HG03025 (cell line): ENCODE results near the gene INPP5K.
"Not testable (repeated sequence)": the region's sequence is repeated elsewhere in the genome, so short reads cannot be mapped to it uniquely, and the experiment has no call there.

Experiments
- ATAC-seq: cut with Tn5 transposase; IDR thresholded peaks from one replicate; pipeline ENCODE4 v1.9.1; 2021; ENCODE audit warnings: mild to moderate bottlenecking, moderate library complexity; ENCODE audit not compliant: unreplicated experiment, low FRiP score

Gene INPP5K

DNA sequence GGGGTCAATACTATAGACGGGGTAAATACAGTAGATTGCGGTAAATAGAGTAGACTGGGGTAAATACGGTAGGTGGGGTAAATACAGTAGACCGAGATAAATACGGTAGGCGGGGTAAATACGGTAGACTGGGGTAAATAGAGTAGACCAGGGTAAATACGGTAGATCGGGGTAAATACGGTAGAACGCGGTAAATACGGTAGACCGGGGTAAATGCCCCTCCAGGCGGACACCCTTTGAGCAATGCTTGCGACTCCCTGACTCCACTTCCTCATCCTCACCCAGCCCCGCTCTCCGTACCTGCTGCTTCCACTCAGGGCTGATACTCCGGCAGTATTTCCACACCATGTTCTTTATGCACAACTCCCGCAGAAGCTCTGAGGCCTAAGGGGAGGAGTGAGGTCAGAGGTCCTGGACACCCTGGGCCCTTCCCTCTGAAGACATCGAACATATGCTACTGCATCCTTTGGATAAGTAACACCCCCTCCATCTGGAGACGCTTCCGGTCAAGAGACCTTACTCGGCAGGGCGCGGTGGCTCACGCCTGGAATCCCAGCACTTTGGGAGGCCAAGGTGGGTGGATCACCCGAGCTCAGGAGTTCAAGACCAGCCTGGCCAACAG, 47.1 kb downstream of the INPP5K start:
- no peak for ATAC-seq

DNA sequence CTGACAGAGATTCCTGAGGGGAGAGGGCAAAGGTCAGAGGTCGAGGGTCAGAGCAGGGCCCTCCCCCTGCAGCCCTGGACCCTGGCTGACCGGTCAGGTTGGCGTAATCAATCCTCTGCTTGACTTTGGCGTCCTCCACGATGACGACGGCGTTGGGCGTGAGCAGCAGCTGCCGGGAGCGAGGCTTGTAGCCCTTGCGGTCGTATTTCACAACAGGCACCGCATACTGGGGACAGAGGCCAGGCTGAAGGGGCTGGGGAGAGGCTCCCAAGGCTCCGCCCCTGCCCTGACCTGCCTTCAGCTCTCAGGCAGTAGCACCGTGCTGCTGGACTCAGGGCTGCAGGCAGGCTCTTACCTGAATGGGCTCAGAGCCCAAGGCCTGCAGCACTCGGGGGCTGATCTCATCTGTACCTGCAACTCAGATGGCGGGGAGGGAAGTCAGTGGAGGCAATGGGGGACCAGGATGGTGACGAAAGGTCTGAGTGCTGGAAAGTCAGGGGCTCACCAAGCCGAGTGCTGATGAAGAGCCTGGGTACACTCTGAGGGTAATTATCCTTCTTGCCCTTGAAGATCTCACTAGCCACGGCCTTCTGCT, 48.4 kb downstream of the INPP5K start:
- no peak for ATAC-seq

DNA sequence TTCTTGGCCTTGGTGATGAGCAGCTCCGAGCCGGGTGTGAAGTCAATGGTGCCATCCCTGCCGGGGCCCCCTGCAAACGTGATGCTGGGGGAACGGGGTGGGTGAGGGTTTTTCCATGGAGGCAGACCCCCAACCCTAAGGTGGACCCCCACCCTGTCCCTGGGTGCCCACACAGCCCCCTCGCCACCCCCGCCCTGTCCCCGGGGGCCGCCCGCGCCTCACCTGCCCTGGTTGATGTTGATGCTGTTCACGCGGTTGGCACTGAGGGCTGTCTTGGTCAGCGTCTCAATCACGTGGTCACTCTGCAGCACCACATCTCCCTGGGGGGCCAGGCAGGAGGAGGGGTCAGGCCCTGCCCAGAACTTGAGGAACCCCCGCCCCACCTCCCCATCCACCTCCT, 49.2 kb downstream of the INPP5K start:
- no peak for ATAC-seq

DNA sequence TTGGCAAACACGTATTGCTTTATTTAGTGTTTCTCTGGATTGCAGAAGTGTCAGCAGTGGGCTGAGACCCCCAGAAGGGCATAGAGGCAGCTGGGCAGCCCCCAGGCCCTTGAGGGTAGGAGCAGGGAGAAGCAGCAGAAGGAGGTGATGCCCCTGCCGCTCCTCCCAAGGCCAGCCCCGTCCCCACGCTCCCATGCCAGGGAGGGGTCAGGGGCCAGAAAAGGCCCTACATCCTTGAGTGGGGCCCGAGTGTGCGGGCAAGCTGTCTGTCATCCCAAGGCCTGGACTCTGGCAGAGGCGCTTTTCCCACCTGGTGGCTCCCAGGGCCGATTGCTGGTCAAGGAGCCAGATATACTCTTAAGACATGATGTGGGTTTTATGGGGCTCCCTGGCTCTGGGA, 52.2 kb downstream of the INPP5K start:
- no peak for ATAC-seq

DNA sequence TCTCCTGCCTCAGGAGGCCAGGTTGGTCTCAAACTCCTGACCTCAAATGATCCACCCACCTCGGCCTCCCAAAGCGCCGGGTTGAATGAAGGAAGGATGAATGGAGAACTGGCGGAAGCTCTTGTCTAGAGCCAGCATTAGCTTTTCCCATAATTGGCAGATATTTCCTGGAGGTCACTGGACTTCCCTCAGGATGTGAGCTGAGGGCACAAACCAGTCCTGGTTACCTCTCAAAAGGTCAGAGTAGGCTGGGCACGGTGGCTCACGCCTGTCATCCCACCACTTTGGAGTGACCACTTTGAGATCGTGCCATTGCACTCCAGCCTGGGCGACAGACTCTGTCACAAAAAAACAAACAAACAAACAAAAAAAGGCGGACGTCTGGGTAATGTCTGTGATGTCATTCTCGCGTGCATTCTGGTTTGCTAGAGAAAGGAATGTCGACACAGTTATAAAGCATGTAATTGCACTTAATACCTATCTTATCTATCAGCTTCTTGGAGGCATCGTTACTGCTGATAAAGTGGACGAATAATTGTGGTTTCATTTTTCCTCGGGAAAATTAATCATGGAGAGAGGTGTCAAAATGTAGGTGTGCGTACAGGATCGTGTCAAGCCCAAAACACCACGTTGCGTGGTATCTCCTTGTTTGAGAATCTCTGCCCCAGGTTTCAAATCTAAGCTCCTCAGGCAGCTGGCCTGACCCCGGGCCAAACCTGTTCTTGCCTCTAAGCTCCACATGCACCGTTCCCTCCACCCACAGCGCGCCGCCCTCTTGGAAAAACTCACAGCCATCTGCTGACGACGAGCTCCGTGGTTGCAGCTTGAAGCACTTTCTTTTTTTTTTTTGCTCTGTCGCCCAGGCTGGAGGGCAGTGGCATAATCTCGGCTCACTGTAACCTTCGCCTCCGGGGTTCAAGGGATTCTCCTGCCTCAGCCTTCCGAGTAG, 54.0 kb downstream of the INPP5K start:
- no peak for ATAC-seq

DNA sequence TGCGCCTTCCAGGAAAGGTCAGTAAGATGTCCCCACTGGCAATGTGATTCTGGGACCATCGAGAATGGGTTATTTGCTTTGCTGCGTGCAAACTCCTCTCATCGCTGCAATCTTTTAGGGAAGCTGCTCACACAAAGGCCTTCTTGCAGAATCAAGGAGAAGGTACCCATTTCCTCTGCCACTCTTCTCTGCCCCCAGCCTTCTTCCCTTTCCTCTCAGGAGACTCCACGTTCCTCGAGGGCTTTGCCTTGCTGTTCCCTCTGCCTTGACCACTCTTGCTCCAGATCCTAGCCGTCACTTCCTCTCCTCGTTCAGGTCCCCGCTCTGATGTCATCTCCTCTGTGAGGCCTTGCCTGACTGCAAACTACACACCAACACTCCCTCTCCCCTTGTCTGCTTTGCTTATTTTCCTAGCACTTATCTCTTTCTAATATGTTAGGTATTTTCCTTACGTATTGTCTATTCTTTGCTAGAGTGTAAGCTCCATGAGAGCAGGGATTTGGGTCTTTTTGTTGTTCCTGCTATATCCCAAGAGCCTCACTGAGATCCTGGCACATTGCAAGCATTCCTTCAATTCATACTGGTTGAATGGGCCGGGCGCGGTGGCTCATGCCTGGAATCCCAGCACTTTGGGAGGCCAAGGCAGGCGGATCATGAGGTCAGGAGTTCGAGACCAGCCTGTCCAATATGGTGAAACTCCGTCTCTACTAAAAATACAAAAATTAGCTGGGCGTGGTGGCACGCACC, 55.0 kb downstream of the INPP5K start:
- ATAC-seq: no peak

DNA sequence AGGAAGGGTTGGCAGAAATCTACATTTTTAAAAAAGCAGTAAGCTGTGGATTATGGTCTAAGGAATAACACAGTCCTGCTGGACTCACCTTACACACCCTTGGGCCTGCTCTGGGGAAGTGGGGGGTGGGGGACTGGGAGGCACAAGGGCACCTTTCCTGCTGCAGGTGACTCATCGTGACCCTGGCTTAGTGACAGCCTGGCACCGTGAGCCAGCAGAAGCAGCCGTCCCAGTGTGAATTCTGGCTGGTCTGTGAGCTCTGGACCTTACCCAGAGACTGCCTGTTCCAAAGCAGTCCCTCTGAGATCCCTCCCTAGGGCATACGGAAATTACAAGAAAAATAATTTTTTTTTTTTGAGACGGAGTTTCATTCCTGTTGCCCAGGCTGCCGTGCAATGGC, 56.2 kb downstream of the INPP5K start:
- ATAC-seq: no peak

DNA sequence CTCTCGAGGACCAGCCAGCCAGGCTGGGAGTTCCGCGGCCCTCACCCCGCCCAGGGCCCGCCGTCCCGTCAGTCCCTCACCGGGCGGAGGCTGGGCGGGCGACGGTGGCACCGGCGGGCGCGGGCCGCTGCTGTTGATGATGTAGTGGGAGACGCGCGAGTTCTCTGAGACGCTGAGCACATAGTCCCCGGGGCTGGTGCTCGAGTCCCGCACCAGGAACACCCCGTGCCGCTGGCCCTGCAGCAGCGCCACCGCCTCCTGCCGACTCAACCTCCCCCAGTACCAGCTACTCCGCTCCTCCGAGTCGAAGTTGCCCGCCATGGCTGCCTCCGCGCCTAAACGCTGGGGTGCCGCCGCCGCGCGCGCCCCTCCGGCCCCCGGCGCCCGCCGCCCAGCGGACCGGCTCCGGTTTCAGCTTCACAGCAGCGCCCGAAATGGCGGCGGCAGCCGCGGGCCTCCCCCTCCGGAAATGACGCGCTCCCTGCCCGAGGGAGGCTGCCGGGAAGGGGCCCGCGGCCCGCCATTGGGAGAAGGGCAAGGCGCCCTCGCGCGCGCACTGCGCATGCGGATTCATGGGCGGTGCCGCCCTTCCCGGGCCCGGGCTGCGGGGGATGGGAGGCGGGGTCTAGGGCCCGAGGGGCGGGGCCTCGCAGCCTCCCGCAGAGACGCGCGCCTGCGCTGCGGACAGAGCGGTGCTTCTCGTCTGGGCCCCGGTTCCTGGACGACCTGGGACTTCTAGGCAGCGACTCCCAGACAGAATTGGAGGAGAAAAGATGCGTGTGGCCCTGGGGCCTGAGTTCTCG, 60.4 kb downstream of the INPP5K start, which contains the start of gene CRK:
Gene CRK (minus strand): TSS at position 436 of the 803 bp plus-strand sequence. CDS start 115 bp downstream, at position 321.
- peak; percentile 73 for ATAC-seq

DNA sequence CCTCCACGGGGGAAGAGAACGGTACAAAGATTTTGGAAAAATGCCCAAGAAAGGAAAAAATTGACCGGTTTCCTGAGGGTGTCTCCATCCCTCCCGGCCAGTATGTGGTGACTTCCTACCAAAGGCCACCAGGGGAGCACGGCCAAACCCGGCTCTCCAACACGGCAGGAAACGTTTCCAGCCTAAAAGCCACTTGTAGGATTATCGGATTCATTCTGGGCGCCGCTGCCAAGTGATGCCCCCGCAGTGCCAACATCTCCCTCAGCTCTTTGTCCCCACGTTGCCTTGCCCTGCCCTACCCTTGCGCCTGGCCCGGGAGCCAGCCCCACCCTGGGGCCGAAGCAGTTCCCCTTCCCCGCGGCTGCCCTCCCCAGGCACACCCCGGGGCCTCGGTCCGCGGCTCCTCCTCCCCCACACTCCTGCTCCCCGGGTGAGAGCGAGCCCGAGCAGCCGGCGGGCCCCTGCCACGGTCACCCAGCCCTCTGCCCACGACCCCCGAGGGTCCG, 61.1 kb downstream of the INPP5K start:
- ATAC-seq: peak; percentile 22

DNA sequence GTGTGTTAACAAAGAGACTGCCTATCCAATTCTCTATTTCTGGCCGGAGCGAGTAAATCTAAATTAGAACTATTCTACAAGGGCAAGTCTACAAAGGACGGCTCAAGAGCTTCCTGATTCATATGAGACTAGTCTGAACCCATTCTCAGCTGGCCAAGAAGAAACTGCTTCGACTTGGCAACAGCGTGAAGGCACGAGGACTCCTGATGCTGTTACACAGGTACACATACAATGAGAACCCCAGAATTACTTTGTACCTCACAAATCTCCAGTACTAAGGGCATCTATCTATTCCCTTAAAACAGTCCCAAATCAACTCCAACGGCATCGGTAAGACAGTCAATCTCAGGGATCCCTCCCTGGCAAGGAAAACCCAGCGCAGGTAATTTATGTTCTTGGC, 61.9 kb downstream of the INPP5K start:
- no peak for ATAC-seq

DNA sequence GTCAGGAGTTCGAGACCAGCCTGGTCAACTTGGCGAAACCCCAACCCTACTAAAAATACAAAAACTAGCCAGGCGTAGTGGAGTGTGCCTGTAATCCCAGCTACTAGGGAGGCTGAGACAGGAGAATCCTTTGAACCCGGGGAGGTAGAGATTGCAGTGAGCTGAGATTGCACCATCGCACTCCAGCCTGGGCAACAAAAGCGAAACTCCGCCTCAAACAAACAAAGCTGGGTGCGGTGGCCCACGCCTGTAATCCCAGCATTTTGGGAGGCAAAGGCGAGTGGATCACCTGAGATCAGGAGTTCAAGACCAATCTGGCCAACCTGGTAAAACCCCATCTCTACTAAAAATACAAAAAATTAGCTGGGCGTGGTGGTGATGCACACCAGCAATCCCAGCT, 62.7 kb downstream of the INPP5K start:
- not testable (repeated sequence) for ATAC-seq

DNA sequence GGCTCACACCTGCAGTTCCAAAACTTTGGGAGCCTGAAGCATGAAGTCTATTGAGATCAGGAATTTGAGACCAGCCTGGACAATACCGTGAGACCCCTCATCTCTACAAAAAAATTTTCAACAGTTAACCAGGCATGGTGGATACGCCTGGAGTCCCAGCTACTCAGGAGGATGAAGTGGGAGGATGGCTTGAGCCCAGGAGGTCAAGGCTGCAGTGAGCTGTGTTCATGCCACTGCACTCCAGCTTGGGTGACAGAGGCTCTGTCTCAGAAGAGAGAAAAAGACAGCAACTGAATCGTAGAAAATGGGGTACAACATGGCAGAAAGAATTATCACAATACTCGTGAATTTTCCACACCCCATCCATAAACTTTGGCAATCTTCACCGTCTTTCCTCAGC, 63.6 kb downstream of the INPP5K start:
- ATAC-seq: no peak

DNA sequence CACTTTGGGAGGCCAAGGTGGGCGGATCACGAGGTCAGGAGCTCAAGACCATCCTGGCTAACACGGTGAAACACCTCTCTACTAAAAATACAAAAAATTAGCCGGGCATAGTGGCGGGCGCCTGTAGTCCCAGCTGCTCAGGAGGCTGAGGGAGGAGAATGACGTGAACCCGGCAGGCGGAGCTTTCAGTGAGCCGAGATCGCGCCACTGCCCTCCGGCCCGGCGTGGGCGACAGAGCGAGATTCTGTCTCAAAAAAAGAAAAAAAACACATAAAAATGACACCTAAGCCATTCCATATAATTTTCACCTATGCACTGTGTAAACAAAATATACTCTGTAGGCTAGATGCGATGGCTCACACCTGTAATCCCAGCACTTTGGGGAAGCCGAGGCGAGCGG, 66.2 kb downstream of the INPP5K start:
- not testable (repeated sequence) for ATAC-seq

DNA sequence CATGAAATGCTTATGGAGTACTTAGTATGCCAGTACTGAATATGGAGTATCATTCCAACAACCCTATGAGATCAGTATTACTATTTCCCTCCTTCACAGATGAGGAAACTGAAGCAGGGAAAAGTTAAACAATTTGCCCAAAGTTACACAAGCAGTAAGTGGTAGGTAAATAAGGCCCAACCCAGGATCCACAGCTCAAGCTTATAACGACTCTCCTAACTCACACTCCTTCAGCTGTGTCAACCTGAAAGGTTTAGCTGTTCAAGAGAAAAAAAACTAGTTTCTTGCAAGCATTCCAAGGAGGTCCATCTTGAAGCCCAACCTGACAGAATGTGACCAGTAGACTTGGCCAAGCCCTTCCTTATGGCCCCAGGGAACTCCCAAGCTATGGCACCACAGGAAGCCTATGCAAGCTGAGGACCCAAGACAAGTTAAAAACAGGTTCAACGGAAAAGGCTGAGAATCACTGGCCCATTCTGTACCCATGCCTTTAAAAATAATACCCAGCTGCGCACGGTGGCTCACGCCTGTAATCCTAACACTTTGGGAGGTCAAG, 66.9 kb downstream of the INPP5K start:
- no peak for ATAC-seq

DNA sequence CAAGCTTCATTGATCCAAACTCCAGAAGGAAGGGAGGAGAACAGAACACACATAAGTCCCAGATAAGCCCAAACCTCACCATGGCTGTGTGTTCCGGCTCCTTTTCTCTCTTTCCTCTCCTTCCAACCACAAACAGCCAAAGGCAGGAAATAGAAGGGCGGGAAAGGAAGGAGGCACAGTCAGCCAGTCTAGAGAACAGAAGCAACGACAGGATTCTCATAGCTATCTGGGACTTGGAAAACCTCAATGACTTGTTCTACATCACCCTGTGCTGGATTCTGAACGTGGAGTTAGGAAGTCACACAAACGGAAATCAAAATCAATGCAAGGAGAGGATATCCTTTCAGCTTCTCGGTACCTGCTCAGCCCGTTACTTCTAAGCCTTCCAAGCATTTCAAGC, 69.4 kb downstream of the INPP5K start:
- ATAC-seq: no peak

DNA sequence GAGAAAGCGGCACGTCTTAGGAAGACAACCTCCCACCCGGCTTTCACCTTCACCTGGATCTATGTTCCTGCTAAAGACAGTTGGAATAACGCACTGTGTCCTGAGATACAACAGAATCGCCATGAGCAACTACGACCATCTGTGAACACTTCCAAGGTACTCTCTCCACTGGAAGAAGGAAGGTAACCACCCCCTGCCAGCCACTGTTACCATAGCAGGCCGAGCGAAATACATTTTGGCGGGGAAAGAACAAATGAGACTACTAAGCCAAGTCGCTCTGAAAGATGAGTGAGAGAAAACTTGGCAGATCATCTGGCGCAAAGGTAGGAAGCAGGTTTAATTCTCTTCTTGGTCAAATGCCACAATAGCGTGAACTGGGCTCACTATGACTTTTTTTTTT, 70.2 kb downstream of the INPP5K start:
- ATAC-seq: no peak

DNA sequence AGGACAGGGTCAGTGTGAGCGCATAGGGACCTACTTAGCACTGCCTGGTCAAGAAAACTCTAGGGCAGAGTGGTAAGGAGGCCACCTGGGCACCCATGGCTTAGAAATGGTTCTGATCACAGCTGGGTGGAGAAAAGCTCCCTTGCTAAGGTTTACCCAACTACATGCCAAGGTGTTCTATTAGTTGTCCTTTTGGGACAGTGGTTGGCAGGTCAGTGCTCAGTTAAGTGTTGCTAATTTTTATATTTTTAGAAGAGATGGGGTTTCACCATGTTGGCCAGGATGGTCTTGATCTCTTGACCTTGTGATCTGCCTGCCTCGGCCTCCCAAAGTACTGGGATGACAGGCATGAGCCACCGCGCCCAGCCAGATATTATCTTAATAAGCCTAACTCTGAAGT, 70.7 kb downstream of the INPP5K start:
- ATAC-seq: not testable (repeated sequence)
